Measurements from ENCODE around the gene NCOA3. TPM values are rescaled to one million over a fixed set of nuclear protein-coding genes. Genes with fewer than 3 reads are reported as not detected.
A peak's percentile ranks its signal among the peaks of the same experiment; 100 is the strongest.

NCOA3 gene
- polyA plus RNA-seq, 3 donors = 13.5 to 21.8 (median 21.3) TPM

DNA sequence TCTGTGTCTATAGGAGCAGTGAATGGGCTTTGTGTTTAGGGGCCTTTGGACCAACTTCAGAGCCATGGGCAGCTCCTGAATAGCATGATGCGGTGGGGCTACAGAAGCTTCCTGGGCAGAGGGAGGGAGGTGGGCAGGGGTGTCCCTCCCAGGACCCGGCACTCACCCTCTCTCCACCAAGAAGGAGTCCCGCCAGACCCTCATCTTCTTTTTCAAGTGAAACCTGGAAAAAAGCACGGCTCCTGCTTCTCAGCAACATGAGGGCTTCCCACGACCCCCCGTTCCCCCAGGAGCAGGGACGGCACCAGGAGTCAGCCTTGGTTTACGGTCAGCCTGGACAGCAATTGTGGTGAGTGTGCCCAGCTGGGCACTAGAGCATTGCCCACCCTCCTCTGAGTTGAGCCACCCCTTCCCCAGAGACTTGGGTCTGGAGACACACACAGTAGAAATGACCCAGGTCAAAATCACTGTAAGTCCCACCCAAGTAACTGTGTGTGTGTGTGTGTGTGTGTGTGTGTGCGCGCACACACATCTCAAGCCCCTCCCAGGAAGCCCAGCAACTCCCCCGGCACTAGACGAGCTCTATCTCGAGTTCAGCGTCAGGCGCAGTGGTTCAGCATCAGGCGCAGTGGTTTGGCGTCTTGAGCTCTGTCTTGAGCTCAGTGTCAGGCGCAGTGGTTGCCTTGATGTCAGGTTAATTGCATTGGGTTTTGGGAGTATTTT is 175.4 kb downstream of the NCOA3 start:
- H3K4me1 Mint-ChIP-seq = no peaks in the 10 kb centered on the region
- no peak overlapping the region for H3K4me2 ChIP-seq (replicated peaks; ENCODE audit: extremely low read depth, low read length, poor library complexity, severe bottlenecking)
- no peak overlapping the region for H3K4me3 Mint-ChIP-seq
- H3K27me3 ChIP-seq (ENCODE audit: control insufficient read depth in 2 of 2, insufficient read depth in 2 of 2, low read length in 2 of 2) = no peaks in the 10 kb centered on the region
- DNase-seq = no peak
- peaks cover 93 to 99% of the 10 kb centered on the region in 2 donors for H3K36me3 Mint-ChIP-seq
- H3K9me3 ChIP-seq (replicated peaks in 1 of 2; ENCODE audit: control insufficient read depth in 1 of 2, insufficient read depth in 1 of 2, low read length in 2 of 2) = no peaks in the 10 kb centered on the region
- no peaks in the 10 kb centered on the region for H3K4me1 ChIP-seq (ENCODE audit: control insufficient read depth in 1 of 2, insufficient read depth in 2 of 2, low read length in 2 of 2)
- intact Hi-C loops (cut with micrococcal nuclease) = no loop called here
- peaks cover 0 to 5% (median 2%) of the 10 kb centered on the region in 3 donors for H3K27me3 Mint-ChIP-seq (ENCODE audit: low read depth in 3 of 3)
- H2AFZ ChIP-seq (ENCODE audit: insufficient read depth, low read depth, low read length, poor library complexity, severe bottlenecking) = no peak overlapping the region
- 66% methylated on average over 10 of the region's 18 CpGs for WGBS (ENCODE audit: insufficient coverage)
- H3K4me3 ChIP-seq (replicated peaks in 1 of 3; ENCODE audit: low read depth in 2 of 3, low read length in 3 of 3) = no peak overlapping the region
- TF ChIP-seq CTCF (IDR thresholded peaks at IDR 0.05) = no peak
- peaks cover 90 to 100% of the 10 kb centered on the region in 2 donors for H3K36me3 ChIP-seq (replicated peaks in 1 of 2; ENCODE audit: control insufficient read depth in 1 of 2, insufficient read depth in 2 of 2, low read length in 2 of 2)
- H3K27ac ChIP-seq (ENCODE audit: low read depth in 1 of 2, low read length in 2 of 2) = no peak overlapping the region
- H3K9me3 Mint-ChIP-seq = peaks cover 0 to 4% (median 0%) of the 10 kb centered on the region in 7 donors
- no peaks in the 10 kb centered on the region for H3K79me2 ChIP-seq (ENCODE audit: insufficient read depth, low read length)
- H4K20me1 ChIP-seq (ENCODE audit: insufficient read depth, low read length) = peaks cover 100% of the 10 kb centered on the region
- peak overlapping the region in 1 of 7 donors; percentile 68 for H3K27ac Mint-ChIP-seq
- no peak overlapping the region for H3K9ac ChIP-seq (ENCODE audit: insufficient read depth, low read length, poor library complexity, severe bottlenecking)

GRCh38 chr20:47677635-47678453 is 176.2 kb downstream of the NCOA3 start:
- DNase-seq = peak in 2 of 3 donors; percentile 14 to 20
- intact Hi-C loops (cut with micrococcal nuclease) = no loop called here
- Histone ChIP-seq H3K36me3 (replicated peaks in 1 of 2; ENCODE audit: control insufficient read depth in 1 of 2, insufficient read depth in 2 of 2, low read length in 2 of 2) (peaks cover 91 to 100% of the 10 kb centered on the region in 2 donors), H2AFZ (ENCODE audit: insufficient read depth, low read depth, low read length, poor library complexity, severe bottlenecking) (no peak overlapping the region), H3K9ac (ENCODE audit: insufficient read depth, low read length, poor library complexity, severe bottlenecking) (no peak overlapping the region), H3K4me1 (ENCODE audit: control insufficient read depth in 1 of 2, insufficient read depth in 2 of 2, low read length in 2 of 2) (no peaks in the 10 kb centered on the region), H3K79me2 (ENCODE audit: insufficient read depth, low read length) (no peaks in the 10 kb centered on the region), H3K4me3 (replicated peaks in 1 of 3; ENCODE audit: low read depth in 2 of 3, low read length in 3 of 3) (no peak overlapping the region), H4K20me1 (ENCODE audit: insufficient read depth, low read length) (peaks cover 100% of the 10 kb centered on the region), H3K9me3 (replicated peaks in 1 of 2; ENCODE audit: control insufficient read depth in 1 of 2, insufficient read depth in 1 of 2, low read length in 2 of 2) (no peaks in the 10 kb centered on the region), H3K4me2 (replicated peaks; ENCODE audit: extremely low read depth, low read length, poor library complexity, severe bottlenecking) (no peak overlapping the region), H3K27ac (ENCODE audit: low read depth in 1 of 2, low read length in 2 of 2) (no peak overlapping the region), H3K27me3 (ENCODE audit: control insufficient read depth in 2 of 2, insufficient read depth in 2 of 2, low read length in 2 of 2) (no peaks in the 10 kb centered on the region)
- no peak overlapping the region for H3K27ac Mint-ChIP-seq
- H3K4me3 Mint-ChIP-seq = no peak overlapping the region
- peaks cover 0 to 4% (median 0%) of the 10 kb centered on the region in 7 donors for H3K9me3 Mint-ChIP-seq
- 45% methylated on average over 12 of the region's 15 CpGs for WGBS (ENCODE audit: insufficient coverage)
- H3K27me3 Mint-ChIP-seq (ENCODE audit: low read depth in 3 of 3) = peaks cover 0 to 7% (median under 1%) of the 10 kb centered on the region in 3 donors
- H3K36me3 Mint-ChIP-seq = peaks cover 93 to 99% of the 10 kb centered on the region in 2 donors
- H3K4me1 Mint-ChIP-seq = no peaks in the 10 kb centered on the region
- peak; percentile 74 for TF ChIP-seq CTCF (IDR thresholded peaks at IDR 0.05)

Data from CD14-positive monocyte (primary cell).